Vagina (tissue), 2 donors: ENCODE data around the gene EVA1C.
"Not testable (repeated sequence)": the region's sequence is repeated elsewhere in the genome, so short reads cannot be mapped to it uniquely, and the experiment has no call there.

Experiments used
- POLR2A ChIP-seq, 2 donors: fragments of 450-650 bp; IDR thresholded peaks; one replicate each; pipeline ENCODE4 v1.6.1; 2017; ENCODE audit warnings: antibody characterized with exemption in 2 of 2, mild to moderate bottlenecking in 2 of 2, moderate library complexity in 2 of 2
- POLR2AphosphoS5 ChIP-seq, 2 donors: sonication (generic); formaldehyde crosslinking; IDR thresholded peaks; one replicate each; pipeline ENCODE4 v1.9.0; 2017; ENCODE audit warnings: antibody characterized with exemption in 2 of 2, mild to moderate bottlenecking in 2 of 2, low read depth in 1 of 2; ENCODE audit not compliant: insufficient read depth in 1 of 2
- TF ChIP-seq, protein P1 (sequence below), 3 experiments: fragments of 450-650 bp in 2 of 3; fragments of 200-600 bp in 1 of 3; sonication (generic) in 1 of 3; IDR thresholded peaks; one replicate each; pipeline ENCODE4 v1.5.1; 2017 to 2019; ENCODE audit warnings: antibody characterized with exemption in 3 of 3, mild to moderate bottlenecking in 2 of 3, moderate library complexity in 2 of 3

DNA sequence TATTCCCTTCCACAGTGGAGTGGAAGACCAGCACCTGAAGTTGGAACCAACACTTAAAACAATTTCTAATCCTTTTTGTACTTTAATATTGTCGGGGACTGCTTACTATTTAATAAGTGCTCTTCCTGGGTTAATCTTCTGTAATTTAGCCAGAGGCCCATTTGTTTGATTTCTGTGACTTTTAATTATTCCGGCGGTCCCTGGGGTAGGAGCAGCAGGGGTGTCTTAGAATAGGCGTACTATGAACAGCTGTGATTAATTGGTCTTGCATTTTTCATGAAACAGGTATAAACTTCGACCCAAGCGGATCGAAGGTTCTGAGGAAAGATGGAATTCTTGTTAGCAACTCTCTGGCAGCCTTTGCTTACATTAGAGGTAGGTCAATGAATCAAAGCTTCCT lies 91.1 kb downstream of the EVA1C start:
- TF ChIP-seq, protein P1, sequence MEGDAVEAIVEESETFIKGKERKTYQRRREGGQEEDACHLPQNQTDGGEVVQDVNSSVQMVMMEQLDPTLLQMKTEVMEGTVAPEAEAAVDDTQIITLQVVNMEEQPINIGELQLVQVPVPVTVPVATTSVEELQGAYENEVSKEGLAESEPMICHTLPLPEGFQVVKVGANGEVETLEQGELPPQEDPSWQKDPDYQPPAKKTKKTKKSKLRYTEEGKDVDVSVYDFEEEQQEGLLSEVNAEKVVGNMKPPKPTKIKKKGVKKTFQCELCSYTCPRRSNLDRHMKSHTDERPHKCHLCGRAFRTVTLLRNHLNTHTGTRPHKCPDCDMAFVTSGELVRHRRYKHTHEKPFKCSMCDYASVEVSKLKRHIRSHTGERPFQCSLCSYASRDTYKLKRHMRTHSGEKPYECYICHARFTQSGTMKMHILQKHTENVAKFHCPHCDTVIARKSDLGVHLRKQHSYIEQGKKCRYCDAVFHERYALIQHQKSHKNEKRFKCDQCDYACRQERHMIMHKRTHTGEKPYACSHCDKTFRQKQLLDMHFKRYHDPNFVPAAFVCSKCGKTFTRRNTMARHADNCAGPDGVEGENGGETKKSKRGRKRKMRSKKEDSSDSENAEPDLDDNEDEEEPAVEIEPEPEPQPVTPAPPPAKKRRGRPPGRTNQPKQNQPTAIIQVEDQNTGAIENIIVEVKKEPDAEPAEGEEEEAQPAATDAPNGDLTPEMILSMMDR (IDR thresholded peaks at IDR 0.05): not testable (repeated sequence)
- not testable (repeated sequence) for TF ChIP-seq POLR2AphosphoS5 (IDR thresholded peaks at IDR 0.05; ENCODE audit: insufficient read depth in 1 of 2, low read depth in 1 of 2); POLR2A (IDR thresholded peaks at IDR 0.05)
